ENCODE data around the gene DYRK2.

DYRK2 gene

GRCh38 chr12:67705394-67706370 is 57.1 kb downstream of the DYRK2 start:
- no peak for TF ChIP-seq CTCF (IDR thresholded peaks at IDR 0.05; ENCODE audit: insufficient read depth, low read depth, low read length, missing control alignments)
- no peak for DNase-seq (ENCODE audit: low read depth)
- no peak overlapping the region for H3K4me3 ChIP-seq (ENCODE audit: low read depth, low read length)

GRCh38 chr12:67709367-67709954 is 60.9 kb downstream of the DYRK2 start:
- DNase-seq (ENCODE audit: low read depth): no peak
- TF ChIP-seq CTCF (IDR thresholded peaks at IDR 0.05; ENCODE audit: insufficient read depth, low read depth, low read length, missing control alignments): no peak
- H3K4me3 ChIP-seq (ENCODE audit: low read depth, low read length): no peak overlapping the region

- H3K4me3 ChIP-seq (ENCODE audit: low read depth, low read length): no peak overlapping the region
- DNase-seq (ENCODE audit: low read depth): peak; percentile 76
- TF ChIP-seq CTCF (IDR thresholded peaks at IDR 0.05; ENCODE audit: insufficient read depth, low read depth, low read length, missing control alignments): no peak
Observed at GRCh38 chr12:67710582-67710981, 62.0 kb downstream of the DYRK2 start.

GRCh38 chr12:67712011-67712410 is 63.5 kb downstream of the DYRK2 start:
- H3K4me3 ChIP-seq (ENCODE audit: low read depth, low read length): no peak overlapping the region
- no peak for TF ChIP-seq CTCF (IDR thresholded peaks at IDR 0.05; ENCODE audit: insufficient read depth, low read depth, low read length, missing control alignments)
- no peak for DNase-seq (ENCODE audit: low read depth)

GRCh38 chr12:67714648-67715047 is 66.1 kb downstream of the DYRK2 start:
- no peak for TF ChIP-seq CTCF (IDR thresholded peaks at IDR 0.05; ENCODE audit: insufficient read depth, low read depth, low read length, missing control alignments)
- no peak for DNase-seq (ENCODE audit: low read depth)
- H3K4me3 ChIP-seq (ENCODE audit: low read depth, low read length): no peak overlapping the region

All from GM12865 (cell line).